ENCODE results near the gene RNF19B. TPM values are rescaled to one million over a fixed set of nuclear protein-coding genes. Genes with fewer than 3 reads are reported as not detected.
A peak's percentile ranks its signal among the peaks of the same experiment; 100 is the strongest.
"Not testable (repeated sequence)": the region's sequence is repeated elsewhere in the genome, so short reads cannot be mapped to it uniquely, and the experiment has no call there.

RNF19B gene
- total RNA-seq, 2 donors from 2014 or later = 11.5 to 31.6 TPM

GRCh38 chr1:32929366-32929765 lies 35.2 kb downstream of the RNF19B start:
- H3K36me3 Mint-ChIP-seq = peaks cover 0 to 4% of the 10 kb centered on the region in 2 donors
- no peaks in the 10 kb centered on the region for H3K9me3 Mint-ChIP-seq
- no peak for DNase-seq (ENCODE audit: low spot score in 2 of 2)
- ATAC-seq = no peak
- no peak overlapping the region for H3K27ac Mint-ChIP-seq

- Mint-ChIP-seq H3K9me3 (no peaks in the 10 kb centered on the region), H3K36me3 (peaks cover 0 to 4% of the 10 kb centered on the region in 2 donors), H3K27ac (no peak overlapping the region)
- ATAC-seq (no peak), DNase-seq (ENCODE audit: low spot score in 2 of 2) (no peak)
Observed at GRCh38 chr1:32928715-32929114, 35.9 kb downstream of the RNF19B start.

GRCh38 chr1:32928285-32928684 lies 36.3 kb downstream of the RNF19B start:
- DNase-seq (ENCODE audit: low spot score in 2 of 2) (no peak), ATAC-seq (no peak)
- Mint-ChIP-seq H3K9me3 (no peaks in the 10 kb centered on the region), H3K36me3 (peaks cover 0 to 4% of the 10 kb centered on the region in 2 donors), H3K27ac (no peak overlapping the region)

- ATAC-seq (no peak), DNase-seq (ENCODE audit: low spot score in 2 of 2) (no peak)
- Mint-ChIP-seq H3K27ac (no peak overlapping the region), H3K9me3 (no peaks in the 10 kb centered on the region), H3K36me3 (peaks cover 0 to 4% of the 10 kb centered on the region in 2 donors)
Observed at GRCh38 chr1:32927441-32927840, 37.2 kb downstream of the RNF19B start.

- ATAC-seq (no peak), DNase-seq (ENCODE audit: low spot score in 2 of 2) (no peak)
- Mint-ChIP-seq H3K9me3 (no peaks in the 10 kb centered on the region), H3K27ac (no peak overlapping the region), H3K36me3 (peaks cover 0 to 4% of the 10 kb centered on the region in 2 donors)
Observed at GRCh38 chr1:32926562-32926961, 38.0 kb downstream of the RNF19B start.

GRCh38 chr1:32925403-32926162 lies 39.0 kb downstream of the RNF19B start:
- no peak for DNase-seq (ENCODE audit: low spot score in 2 of 2)
- no peak overlapping the region for H3K27ac Mint-ChIP-seq
- peak; percentile 34 to 64 for ATAC-seq
- peaks cover 0 to 4% of the 10 kb centered on the region in 2 donors for H3K36me3 Mint-ChIP-seq
- H3K9me3 Mint-ChIP-seq = no peaks in the 10 kb centered on the region

GRCh38 chr1:32924881-32925344 lies 39.7 kb downstream of the RNF19B start:
- no peak overlapping the region for H3K27ac Mint-ChIP-seq
- H3K9me3 Mint-ChIP-seq = no peaks in the 10 kb centered on the region
- ATAC-seq (peak in 1 of 2 donors; percentile 63), DNase-seq (ENCODE audit: low spot score in 2 of 2) (peak in 1 of 2 donors; percentile 22)
- H3K36me3 Mint-ChIP-seq = peaks cover 0 to 4% of the 10 kb centered on the region in 2 donors

- H3K36me3 Mint-ChIP-seq = no peaks in the 10 kb centered on the region
Observed at GRCh38 chr1:32920833-32921232, 43.8 kb downstream of the RNF19B start.

GRCh38 chr1:32919811-32920733 lies 44.5 kb downstream of the RNF19B start:
- no peak overlapping the region for H3K27ac Mint-ChIP-seq
- no peak for ATAC-seq
- no peaks in the 10 kb centered on the region for H3K36me3 Mint-ChIP-seq

More at GRCh38 chr1:32920833-32921232, 43.8 kb downstream of the RNF19B start:
- Mint-ChIP-seq H3K9me3 (no peaks in the 10 kb centered on the region), H3K27ac (no peak overlapping the region)
- DNase-seq (ENCODE audit: low spot score in 2 of 2) (no peak), ATAC-seq (no peak)

GRCh38 chr1:32918179-32918578 lies 46.4 kb downstream of the RNF19B start:
- no peaks in the 10 kb centered on the region for H3K9me3 Mint-ChIP-seq
- no peaks in the 10 kb centered on the region for H3K36me3 Mint-ChIP-seq
- no peak for DNase-seq (ENCODE audit: low spot score in 2 of 2)
- no peak for ATAC-seq
- H3K27ac Mint-ChIP-seq = no peak overlapping the region

More at GRCh38 chr1:32919811-32920733, 44.5 kb downstream of the RNF19B start:
- H3K9me3 Mint-ChIP-seq = no peaks in the 10 kb centered on the region
- DNase-seq (ENCODE audit: low spot score in 2 of 2) = no peak

GRCh38 chr1:32917521-32917920 lies 47.1 kb downstream of the RNF19B start:
- H3K36me3 Mint-ChIP-seq = no peaks in the 10 kb centered on the region
- ATAC-seq (peak in 1 of 2 donors; percentile 78), DNase-seq (ENCODE audit: low spot score in 2 of 2) (no peak)

GRCh38 chr1:32915766-32916706 lies 48.6 kb downstream of the RNF19B start:
- ATAC-seq (no peak), DNase-seq (ENCODE audit: low spot score in 2 of 2) (no peak)
- Mint-ChIP-seq H3K36me3 (no peaks in the 10 kb centered on the region), H3K9me3 (no peaks in the 10 kb centered on the region), H3K27ac (no peak overlapping the region)

More at GRCh38 chr1:32917521-32917920, 47.1 kb downstream of the RNF19B start:
- Mint-ChIP-seq H3K27ac (no peak overlapping the region), H3K9me3 (no peaks in the 10 kb centered on the region)

- Mint-ChIP-seq H3K9me3 (no peaks in the 10 kb centered on the region), H3K36me3 (no peaks in the 10 kb centered on the region), H3K27ac (no peak overlapping the region)
- no peak for ATAC-seq
- DNase-seq (ENCODE audit: low spot score in 2 of 2) = no peak
Observed at GRCh38 chr1:32910319-32910718, 54.3 kb downstream of the RNF19B start.

- Mint-ChIP-seq H3K27ac (no peak overlapping the region), H3K36me3 (no peaks in the 10 kb centered on the region), H3K9me3 (no peaks in the 10 kb centered on the region)
- ATAC-seq = no peak
- DNase-seq (ENCODE audit: low spot score in 2 of 2) = no peak
Observed at GRCh38 chr1:32907435-32907834, 57.2 kb downstream of the RNF19B start.

- ATAC-seq = no peak
- DNase-seq (ENCODE audit: low spot score in 2 of 2) = no peak
- H3K9me3 Mint-ChIP-seq = no peaks in the 10 kb centered on the region
- H3K36me3 Mint-ChIP-seq = no peaks in the 10 kb centered on the region
- H3K27ac Mint-ChIP-seq = no peak overlapping the region
Observed at GRCh38 chr1:32906654-32907053, 58.0 kb downstream of the RNF19B start.

GRCh38 chr1:32905588-32905987 lies 59.0 kb downstream of the RNF19B start:
- not testable (repeated sequence) for H3K36me3 Mint-ChIP-seq; DNase-seq (ENCODE audit: low spot score in 2 of 2); ATAC-seq; H3K9me3 Mint-ChIP-seq; H3K27ac Mint-ChIP-seq

Measured in activated naive CD4-positive, alpha-beta T cell treated with anti-CD3 and anti-CD28 coated beads, Interleukin-2, amount 50 U/mL, for 72 hours (primary cell).